Liver (tissue), 9 donors: ENCODE measurements around the gene ATE1. TPM values are rescaled to one million over a fixed set of nuclear protein-coding genes. Genes with fewer than 3 reads are reported as not detected.
"Not testable (repeated sequence)": the region's sequence is repeated elsewhere in the genome, so short reads cannot be mapped to it uniquely, and the experiment has no call there.

ENCODE experiments used
- DNase-seq: peaks from one replicate; pipeline ENCODE4 v3.0.0-alpha.2; 2017; ENCODE audit warnings: low spot score
- H3K27ac ChIP-seq, 2 donors: one replicate each; pipeline ENCODE4 v1.7.0; 2013; ENCODE audit warnings: inconsistent platforms in 2 of 2, low read length in 2 of 2, control low read depth in 1 of 2, low read depth in 1 of 2, mild to moderate bottlenecking in 1 of 2
- H3K27me3 ChIP-seq, 4 donors: one replicate each; pipeline versions ENCODE4 v1.6.1 to v1.7.0; 2013; ENCODE audit warnings: low read length in 3 of 4, inconsistent platforms in 1 of 4, mild to moderate bottlenecking in 1 of 4, moderate library complexity in 1 of 4; ENCODE audit not compliant: control insufficient read depth in 4 of 4, insufficient read depth in 4 of 4
- H3K36me3 ChIP-seq, 4 donors: one replicate each; pipeline versions ENCODE4 v1.6.1 to v1.7.0; 2013; ENCODE audit warnings: low read length in 3 of 4, mild to moderate bottlenecking in 3 of 4, low read depth in 1 of 4, moderate library complexity in 1 of 4; ENCODE audit not compliant: control insufficient read depth in 4 of 4, insufficient read depth in 3 of 4
- H3K4me1 ChIP-seq, 4 donors: one replicate each; pipeline versions ENCODE4 v1.6.1 to v1.7.0; 2013; ENCODE audit warnings: low read length in 3 of 4, mild to moderate bottlenecking in 3 of 4, moderate library complexity in 1 of 4; ENCODE audit not compliant: control insufficient read depth in 4 of 4, insufficient read depth in 4 of 4
- H3K4me3 ChIP-seq, 3 donors: one replicate each; pipeline versions ENCODE4 v1.6.1 to v1.7.0; 2013; ENCODE audit warnings: low read length in 3 of 3, control low read depth in 1 of 3, low read depth in 1 of 3, mild to moderate bottlenecking in 1 of 3
- H3K9ac ChIP-seq, 2 donors: one replicate each; pipeline ENCODE4 v1.7.0; 2013; ENCODE audit warnings: low read length in 2 of 2, mild to moderate bottlenecking in 2 of 2, moderate library complexity in 2 of 2, control low read depth in 1 of 2, low read depth in 1 of 2
- H3K9me3 ChIP-seq, 4 donors: one replicate each; pipeline versions ENCODE4 v1.6.1 to v1.7.0; 2013; ENCODE audit warnings: low read length in 3 of 4; ENCODE audit not compliant: control insufficient read depth in 4 of 4
- CTCF ChIP-seq: fragments of 150-350 bp; IDR thresholded peaks from 2 replicates; pipeline ENCODE4 v1.5.1; 2017; ENCODE audit warnings: improper control_type of control experiment, low read depth, low read length; ENCODE audit not compliant: missing input control
- EGR1 ChIP-seq, 2 donors: IDR thresholded peaks; 2 replicates each; pipeline ENCODE4 v1.6.1; 2016 to 2018; ENCODE audit warnings: antibody characterized with exemption in 2 of 2, low read depth in 2 of 2
- FOXA2 ChIP-seq: IDR thresholded peaks from 2 replicates; pipeline ENCODE4 v1.6.1; 2016; ENCODE audit warnings: antibody characterized with exemption
- GABPA ChIP-seq, 2 donors: IDR thresholded peaks in 1 of 2; conservative IDR thresholded peaks in 1 of 2; 2 replicates each; pipeline ENCODE4 v1.6.1; 2016; ENCODE audit warnings: antibody characterized with exemption in 2 of 2, mild to moderate bottlenecking in 1 of 2, moderate library complexity in 1 of 2
- HNF4A ChIP-seq, 2 donors: conservative IDR thresholded peaks; 2 replicates each; pipeline ENCODE4 v1.6.1; 2016; ENCODE audit warnings: antibody characterized with exemption in 2 of 2, mild to moderate bottlenecking in 2 of 2
- HNF4G ChIP-seq: IDR thresholded peaks from 2 replicates; pipeline ENCODE4 v1.6.1; 2016; ENCODE audit warnings: antibody characterized with exemption
- JUND ChIP-seq, 2 donors: IDR thresholded peaks; 2 replicates each; pipeline ENCODE4 v1.6.1; 2016; ENCODE audit warnings: antibody characterized with exemption in 2 of 2
- RAD21 ChIP-seq, 2 donors: IDR thresholded peaks; 2 replicates each; pipeline ENCODE4 v1.6.1; 2016; ENCODE audit warnings: antibody characterized with exemption in 2 of 2, mild to moderate bottlenecking in 2 of 2
- RXRA ChIP-seq, 2 donors: IDR thresholded peaks; 2 replicates each; pipeline ENCODE4 v1.6.1; 2017 to 2018; ENCODE audit warnings: antibody characterized with exemption in 2 of 2, mild to moderate bottlenecking in 1 of 2
- SP1 ChIP-seq: IDR thresholded peaks from 2 replicates; pipeline ENCODE4 v1.6.1; 2018; ENCODE audit warnings: antibody characterized with exemption, mild to moderate bottlenecking
- YY1 ChIP-seq: IDR thresholded peaks from 2 replicates; pipeline ENCODE4 v1.6.1; 2016; ENCODE audit warnings: antibody characterized with exemption, mild to moderate bottlenecking
- ZBTB33 ChIP-seq: IDR thresholded peaks from 2 replicates; pipeline ENCODE4 v1.6.1; 2016; ENCODE audit warnings: antibody characterized with exemption
- WGBS: extraction: QIAGEN DNeasy Blood & Tissue Kit; methylation state at CpG from one replicate; pipeline ENCODE4 v1.1.7; 2013; 5-methylcytosine and 5-hydroxymethylcytosine counted together
- polyA plus RNA-seq, 2 donors: library from polyadenylated mRNA; stranded (reverse) in 1 of 2; unstranded in 1 of 2; fragments of 200-250 nt in 1 of 2; fragments of >200 nt in 1 of 2; fragmentation: Nextera tagmentation in 1 of 2; extraction: Ambion mirVana in 1 of 2; gene quantifications; one replicate each; pipeline versions ENCODE4 v1.2.1 to v1.2.3, GENCODE V29; 2013 to 2015
- total RNA-seq, 2 donors: library from RNA; depleted of rRNA; stranded (reverse); fragments of >200 nt; gene quantifications; one replicate each; pipeline ENCODE4 v1.2.3, GENCODE V29; 2014
- TF ChIP-seq, protein P1 (sequence below): IDR thresholded peaks from 2 replicates; pipeline ENCODE4 v1.6.1; 2016; ENCODE audit warnings: antibody characterized with exemption
- donor health status: healthy.
- donor health status: healthy.
- donor health status: healthy.
- donor health status: healthy.
- donor health status: healthy.

ATE1 gene
- total and polyA plus RNA-seq, 4 donors: 7.9 to 34.9 (median 13.5) TPM

GRCh38 chr10:121828045-121828444 lies 99.8 kb downstream of the ATE1 start:
- peaks cover 0 to 10% (median 3%) of the 10 kb centered on the region in 4 donors for H3K36me3 ChIP-seq
- TF ChIP-seq GABPA (IDR thresholded peaks at IDR 0.05 in 1 of 2, conservative IDR thresholded peaks at IDR 0.05 in 1 of 2): no peak
- no peak for TF ChIP-seq FOXA2
- TF ChIP-seq YY1: no peak
- TF ChIP-seq ZBTB33: no peak
- TF ChIP-seq, protein P1, sequence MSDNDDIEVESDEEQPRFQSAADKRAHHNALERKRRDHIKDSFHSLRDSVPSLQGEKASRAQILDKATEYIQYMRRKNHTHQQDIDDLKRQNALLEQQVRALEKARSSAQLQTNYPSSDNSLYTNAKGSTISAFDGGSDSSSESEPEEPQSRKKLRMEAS: no peak
- no peak for TF ChIP-seq RXRA (IDR thresholded peaks at IDR 0.05)

GRCh38 chr10:121826773-121827172 lies 101.1 kb downstream of the ATE1 start:
- not testable (repeated sequence) for H3K4me3 ChIP-seq, H3K4me1 ChIP-seq, H3K9me3 ChIP-seq, DNase-seq, H3K27me3 ChIP-seq, H3K27ac ChIP-seq, H3K9ac ChIP-seq, H3K36me3 ChIP-seq
- 99% methylated on average over 5 of the region's 5 CpGs for WGBS

More at GRCh38 chr10:121828045-121828444, 99.8 kb downstream of the ATE1 start:
- Histone ChIP-seq H3K9ac (no peak overlapping the region), H3K27me3 (no peaks in the 10 kb centered on the region), H3K4me3 (no peak overlapping the region), H3K9me3 (no peaks in the 10 kb centered on the region), H3K27ac (no peak overlapping the region), H3K4me1 (no peaks in the 10 kb centered on the region)
- WGBS: 95% methylated on average over 5 of the region's 5 CpGs
- no peak for DNase-seq

- H3K27ac ChIP-seq: no peak overlapping the region
- no peaks in the 10 kb centered on the region for H3K9me3 ChIP-seq
- no peak overlapping the region for H3K4me3 ChIP-seq
- no peak for DNase-seq
- TF ChIP-seq GABPA (IDR thresholded peaks at IDR 0.05 in 1 of 2, conservative IDR thresholded peaks at IDR 0.05 in 1 of 2) (no peak), YY1 (no peak), HNF4A (conservative IDR thresholded peaks at IDR 0.05) (no peak), FOXA2 (no peak), CTCF (peak; percentile 55), SP1 (no peak), EGR1 (IDR thresholded peaks at IDR 0.05; ENCODE audit: low read depth in 2 of 2) (no peak), RAD21 (IDR thresholded peaks at IDR 0.05) (peak; percentile 73 to 80), HNF4G (no peak), RXRA (IDR thresholded peaks at IDR 0.05) (no peak), JUND (IDR thresholded peaks at IDR 0.05) (no peak)
- TF ChIP-seq, protein P1: no peak
- 69% methylated on average over 5 of the region's 5 CpGs for WGBS
- H3K4me1 ChIP-seq: no peaks in the 10 kb centered on the region
- H3K36me3 ChIP-seq: peaks cover 0 to 9% (median 2%) of the 10 kb centered on the region in 4 donors
- H3K9ac ChIP-seq: no peak overlapping the region
- no peaks in the 10 kb centered on the region for H3K27me3 ChIP-seq
These were observed 103.8 kb downstream of the ATE1 start for GRCh38 chr10:121823993-121824463.
